PFSK-1 (cell line): ENCODE results near the gene MBD5.

Experiments used
- FOXP2 ChIP-seq: optimal IDR thresholded peaks from 2 replicates; pipeline ENCODE3; 2011; ENCODE audit warnings: borderline replicate concordance, control low read depth, inconsistent platforms; ENCODE audit not compliant: insufficient read depth; ENCODE audit errors: extremely low read length, extremely low read depth
- POLR2AphosphoS5 ChIP-seq: IDR thresholded peaks from 2 replicates; pipeline ENCODE4 v1.6.1; 2012; ENCODE audit warnings: low read depth, mild to moderate bottlenecking, control low read depth, low read length, moderate library complexity
- REST ChIP-seq, 2 experiments: IDR thresholded peaks; 2 replicates each; pipeline versions ENCODE4 v1.6.1 to v1.8.0; 2011 to 2012; ENCODE audit warnings: low read depth in 2 of 2, low read length in 2 of 2, control low read depth in 1 of 2, inconsistent platforms in 1 of 2, mild to moderate bottlenecking in 1 of 2, moderate library complexity in 1 of 2; ENCODE audit not compliant: insufficient read depth in 1 of 2
- SIN3A ChIP-seq: IDR thresholded peaks from 2 replicates; pipeline ENCODE4 v1.6.1; 2012; ENCODE audit warnings: mild to moderate bottlenecking, low read length, moderate library complexity, borderline replicate concordance; ENCODE audit not compliant: insufficient read depth
- TAF1 ChIP-seq: IDR thresholded peaks from 2 replicates; pipeline ENCODE4 v1.6.1; 2012; ENCODE audit warnings: low read length, control low read depth, borderline replicate concordance; ENCODE audit not compliant: insufficient read depth

The MBD5 gene

GRCh38 chr2:148023861-148024260 lies 3.0 kb downstream of the MBD5 start:
- no peak for TF ChIP-seq TAF1
- TF ChIP-seq POLR2AphosphoS5, result no peak
- no peak for TF ChIP-seq SIN3A
- no peak for TF ChIP-seq FOXP2
- TF ChIP-seq REST (IDR thresholded peaks at IDR 0.05; ENCODE audit: insufficient read depth in 1 of 2, low read depth in 2 of 2, low read length in 2 of 2), result no peak

GRCh38 chr2:148026573-148026972 lies 5.7 kb downstream of the MBD5 start:
- no peak for TF ChIP-seq REST (IDR thresholded peaks at IDR 0.05; ENCODE audit: insufficient read depth in 1 of 2, low read depth in 2 of 2, low read length in 2 of 2)
- TF ChIP-seq POLR2AphosphoS5, result no peak
- TF ChIP-seq TAF1, result no peak
- TF ChIP-seq SIN3A, result no peak
- no peak for TF ChIP-seq FOXP2

GRCh38 chr2:148027822-148028221 lies 6.9 kb downstream of the MBD5 start:
- TF ChIP-seq SIN3A, result no peak
- TF ChIP-seq FOXP2, result no peak
- TF ChIP-seq POLR2AphosphoS5, result no peak

- TF ChIP-seq POLR2AphosphoS5, result no peak
- TF ChIP-seq SIN3A, result no peak
- no peak for TF ChIP-seq TAF1
- TF ChIP-seq FOXP2, result no peak
- TF ChIP-seq REST (IDR thresholded peaks at IDR 0.05; ENCODE audit: insufficient read depth in 1 of 2, low read depth in 2 of 2, low read length in 2 of 2), result no peak
These were observed 7.9 kb downstream of the MBD5 start for GRCh38 chr2:148028781-148029180.

- no peak for TF ChIP-seq POLR2AphosphoS5
- no peak for TF ChIP-seq TAF1
- TF ChIP-seq SIN3A, result no peak
- TF ChIP-seq REST (IDR thresholded peaks at IDR 0.05; ENCODE audit: insufficient read depth in 1 of 2, low read depth in 2 of 2, low read length in 2 of 2), result no peak
- TF ChIP-seq FOXP2, result no peak
These were observed 10.3 kb downstream of the MBD5 start for GRCh38 chr2:148031152-148031551.
